Activated T-cell treated with anti-CD3 and anti-CD28 coated beads for 24 hours (primary cell): Measurements from ENCODE around the gene RHOT2.

ENCODE experiments used
- DNase-seq: peaks from one replicate; pipeline ENCODE4 v3.0.0-alpha.2; 2020; ENCODE audit warnings: low read depth

Gene RHOT2

GRCh38 chr16:715477-716199, 47.7 kb downstream of the RHOT2 start:
- no peak for DNase-seq

GRCh38 chr16:716200-716568, 48.3 kb downstream of the RHOT2 start:
- DNase-seq: no peak

- DNase-seq: no peak
These were observed 48.9 kb downstream of the RHOT2 start for GRCh38 chr16:716768-717325.

GRCh38 chr16:717450-718245, 49.7 kb downstream of the RHOT2 start:
- DNase-seq: no peak

GRCh38 chr16:718389-718788, 50.5 kb downstream of the RHOT2 start:
- no peak for DNase-seq

- DNase-seq: no peak
These were observed 51.0 kb downstream of the RHOT2 start for GRCh38 chr16:718922-719321.

GRCh38 chr16:719815-720446, 52.0 kb downstream of the RHOT2 start:
- no peak for DNase-seq

- peak; percentile 38 for DNase-seq
These were observed 52.6 kb downstream of the RHOT2 start for GRCh38 chr16:720447-720989.

GRCh38 chr16:720990-721764, 53.2 kb downstream of the RHOT2 start, which contains the start of gene ANTKMT:
Gene ANTKMT, plus strand, starts transcription at chr16:721146. Its CDS starts 129 bp downstream, at chr16:721275.
- DNase-seq: peak; percentile 68

GRCh38 chr16:721765-722540, 54.0 kb downstream of the RHOT2 start:
- no peak for DNase-seq

GRCh38 chr16:722835-723633, 55.1 kb downstream of the RHOT2 start:
- no peak for DNase-seq

- DNase-seq: no peak
These were observed 55.8 kb downstream of the RHOT2 start for GRCh38 chr16:723695-724094.
